Measurements from ENCODE around the gene TOP3B.

The TOP3B gene

DNA sequence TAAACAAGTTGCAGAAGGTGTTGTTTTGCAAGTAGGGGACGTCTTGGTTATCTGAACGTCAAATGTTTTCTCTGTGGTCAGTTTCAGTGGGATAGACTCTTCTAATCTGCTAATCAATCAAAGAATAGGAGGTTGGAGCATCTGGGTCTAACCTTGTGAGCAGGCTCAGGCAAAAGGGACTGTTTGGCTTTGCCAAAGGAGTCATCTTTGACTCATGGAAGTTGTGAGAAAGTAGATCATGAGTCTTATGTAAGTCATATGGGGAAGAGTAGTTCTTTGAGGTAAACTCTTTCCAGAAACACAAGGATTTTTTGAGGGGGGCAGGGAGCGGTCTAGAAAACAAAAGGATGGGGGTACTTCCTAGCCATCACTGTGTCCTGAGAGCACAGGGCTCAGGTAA is 27.1 kb upstream of the TOP3B start:
- Histone ChIP-seq H3K9ac (ENCODE audit: low read depth, low read length) (no peak overlapping the region), H3K27me3 (ENCODE audit: insufficient read depth, low read length) (peaks cover 82% of the 10 kb centered on the region)
- 83% methylated on average over 3 of the region's 3 CpGs for WGBS

DNA sequence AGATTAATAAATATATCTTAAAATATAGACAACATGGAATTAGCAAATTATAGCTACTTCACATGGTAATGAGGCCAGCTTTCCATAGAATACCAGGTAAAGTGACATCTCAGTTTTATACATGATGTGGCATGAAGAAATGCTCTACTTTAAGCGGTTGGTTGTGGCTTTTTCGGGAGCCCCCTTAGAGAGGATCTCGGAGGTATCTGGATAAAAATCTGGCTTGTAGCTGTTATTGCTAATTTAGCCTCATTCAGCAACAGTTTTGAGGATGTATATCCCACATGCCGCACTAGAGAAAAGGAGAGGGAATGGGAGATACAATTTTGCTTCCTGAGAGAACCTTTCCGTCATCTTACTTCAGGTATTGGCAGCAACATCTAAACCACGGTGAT is 24.0 kb upstream of the TOP3B start:
- no peak overlapping the region for H3K9ac ChIP-seq (ENCODE audit: low read depth, low read length)
- H3K27me3 ChIP-seq (ENCODE audit: insufficient read depth, low read length), result peaks cover 89% of the 10 kb centered on the region
- 93% methylated on average over 6 of the region's 6 CpGs for WGBS
- no peak overlapping the region for H3K4me3 ChIP-seq (ENCODE audit: low read length)
- no peaks in the 10 kb centered on the region for H3K9me3 ChIP-seq (ENCODE audit: insufficient read depth, low read depth, low read length)
- H3K27ac ChIP-seq (ENCODE audit: low read depth, low read length), result no peak overlapping the region
- H3K4me1 ChIP-seq (ENCODE audit: insufficient read depth, low read length), result peaks cover 10% of the 10 kb centered on the region; the same call in 1 of the 2 replicates
- H3K36me3 ChIP-seq (ENCODE audit: insufficient read depth, low read length), result no peaks in the 10 kb centered on the region

More for the DNA sequence above, 27.1 kb upstream of the TOP3B start:
- H3K9me3 ChIP-seq (ENCODE audit: insufficient read depth, low read depth, low read length), result peaks cover 5% of the 10 kb centered on the region
- no peak overlapping the region for H3K4me3 ChIP-seq (ENCODE audit: low read length)
- no peaks in the 10 kb centered on the region for H3K36me3 ChIP-seq (ENCODE audit: insufficient read depth, low read length)
- peaks cover 10% of the 10 kb centered on the region; the same call in 1 of the 2 replicates for H3K4me1 ChIP-seq (ENCODE audit: insufficient read depth, low read length)
- H3K27ac ChIP-seq (ENCODE audit: low read depth, low read length), result no peak overlapping the region

DNA sequence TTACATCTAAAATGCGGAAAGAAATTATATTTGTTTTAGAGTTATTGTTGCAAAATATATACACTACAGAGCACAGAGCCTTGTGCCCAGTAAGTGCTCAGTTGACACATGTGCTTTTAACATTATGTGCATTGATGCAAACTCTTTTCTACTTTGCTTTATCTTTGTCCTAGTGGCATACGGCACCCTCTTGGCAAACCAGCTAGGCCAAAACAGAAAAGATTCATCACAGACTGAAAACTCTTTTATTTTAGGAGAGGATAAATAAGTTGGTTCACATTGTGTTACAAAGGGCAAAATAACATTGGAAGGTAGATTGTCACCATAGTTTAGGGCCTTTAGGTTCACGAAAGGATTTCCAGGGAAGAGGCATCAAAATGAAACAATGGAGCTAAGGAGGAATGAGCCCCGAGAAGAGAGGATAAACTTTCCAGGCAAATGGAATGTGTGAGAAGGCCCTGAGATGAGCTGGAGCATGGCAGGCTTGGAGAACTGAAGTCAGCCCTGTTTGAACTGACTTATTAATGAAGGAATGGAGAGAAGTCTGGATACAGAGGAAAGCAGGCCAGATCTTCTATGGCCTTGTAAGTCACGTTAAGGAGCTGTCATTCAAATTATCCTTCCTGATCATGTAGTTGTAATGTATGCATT is 23.5 kb upstream of the TOP3B start:
- H3K36me3 ChIP-seq (ENCODE audit: insufficient read depth, low read length), result no peaks in the 10 kb centered on the region
- no peak overlapping the region for H3K27ac ChIP-seq (ENCODE audit: low read depth, low read length)
- H3K27me3 ChIP-seq (ENCODE audit: insufficient read depth, low read length), result peaks cover 90% of the 10 kb centered on the region
- peaks cover 10% of the 10 kb centered on the region; the same call in 1 of the 2 replicates for H3K4me1 ChIP-seq (ENCODE audit: insufficient read depth, low read length)
- H3K9me3 ChIP-seq (ENCODE audit: insufficient read depth, low read depth, low read length), result no peaks in the 10 kb centered on the region
- H3K9ac ChIP-seq (ENCODE audit: low read depth, low read length), result no peak overlapping the region
- no peak overlapping the region for H3K4me3 ChIP-seq (ENCODE audit: low read length)
- 85% methylated on average over 4 of the region's 5 CpGs for WGBS

DNA sequence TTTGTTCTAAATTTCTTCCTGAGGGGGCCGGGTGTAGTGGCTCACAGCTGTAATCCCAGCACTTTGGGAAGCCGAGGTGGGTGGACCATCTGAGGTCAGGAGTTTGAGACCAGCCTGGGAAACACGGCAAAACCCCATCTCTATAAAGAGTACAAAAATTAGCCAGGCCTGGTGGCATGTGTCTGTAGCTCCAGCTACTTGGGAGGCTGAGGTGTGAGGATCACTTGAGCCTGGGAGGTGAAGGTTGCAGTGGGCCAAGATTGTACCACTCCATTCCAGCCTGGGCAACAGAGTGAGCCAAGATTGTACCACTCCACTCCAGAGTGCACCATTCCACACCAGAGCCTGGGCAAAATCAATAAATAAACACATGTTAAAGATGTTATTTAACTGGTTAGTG is 20.6 kb upstream of the TOP3B start:
- no peaks in the 10 kb centered on the region for H3K4me1 ChIP-seq (ENCODE audit: insufficient read depth, low read length)
- no peaks in the 10 kb centered on the region for H3K9me3 ChIP-seq (ENCODE audit: insufficient read depth, low read depth, low read length)
- no peaks in the 10 kb centered on the region for H3K36me3 ChIP-seq (ENCODE audit: insufficient read depth, low read length)
- H3K4me3 ChIP-seq (ENCODE audit: low read length), result no peak overlapping the region
- peaks cover 93% of the 10 kb centered on the region for H3K27me3 ChIP-seq (ENCODE audit: insufficient read depth, low read length)
- no peak overlapping the region for H3K27ac ChIP-seq (ENCODE audit: low read depth, low read length)
- WGBS, result 96% methylated on average over 3 of the region's 3 CpGs
- no peak overlapping the region for H3K9ac ChIP-seq (ENCODE audit: low read depth, low read length)

DNA sequence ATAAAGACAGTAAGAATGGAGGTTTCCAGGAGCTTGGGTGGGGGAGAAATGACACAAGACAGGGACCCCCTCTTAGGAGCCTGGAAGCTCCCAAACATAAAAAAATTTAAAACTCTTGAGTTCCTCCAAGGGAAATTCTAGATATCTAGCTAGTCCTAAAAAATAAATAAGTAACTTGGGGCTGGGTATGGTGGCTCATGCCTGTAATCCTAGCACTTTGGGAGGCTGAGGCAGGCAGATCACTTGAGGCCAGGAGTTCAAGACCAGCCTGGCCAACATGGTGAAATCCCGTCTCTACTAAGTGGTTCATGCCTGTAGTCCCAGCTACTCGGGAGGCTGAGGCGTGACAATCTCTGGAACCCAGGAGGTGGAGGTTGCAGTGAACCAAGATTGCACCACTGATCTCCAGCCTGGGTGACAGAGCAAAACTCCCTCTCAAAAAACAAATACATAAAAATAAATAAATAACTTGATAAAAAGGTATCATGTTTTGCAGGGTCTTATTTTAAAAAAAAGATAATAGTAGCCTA is 20.0 kb upstream of the TOP3B start:
- H3K4me3 ChIP-seq (ENCODE audit: low read length), result no peak overlapping the region
- H3K36me3 ChIP-seq (ENCODE audit: insufficient read depth, low read length), result no peaks in the 10 kb centered on the region
- H3K9me3 ChIP-seq (ENCODE audit: insufficient read depth, low read depth, low read length), result no peaks in the 10 kb centered on the region
- H3K9ac ChIP-seq (ENCODE audit: low read depth, low read length), result no peak overlapping the region
- WGBS, result 96% methylated on average over 3 of the region's 3 CpGs
- peaks cover 96% of the 10 kb centered on the region for H3K27me3 ChIP-seq (ENCODE audit: insufficient read depth, low read length)
- H3K4me1 ChIP-seq (ENCODE audit: insufficient read depth, low read length), result no peaks in the 10 kb centered on the region
- no peak overlapping the region for H3K27ac ChIP-seq (ENCODE audit: low read depth, low read length)

DNA sequence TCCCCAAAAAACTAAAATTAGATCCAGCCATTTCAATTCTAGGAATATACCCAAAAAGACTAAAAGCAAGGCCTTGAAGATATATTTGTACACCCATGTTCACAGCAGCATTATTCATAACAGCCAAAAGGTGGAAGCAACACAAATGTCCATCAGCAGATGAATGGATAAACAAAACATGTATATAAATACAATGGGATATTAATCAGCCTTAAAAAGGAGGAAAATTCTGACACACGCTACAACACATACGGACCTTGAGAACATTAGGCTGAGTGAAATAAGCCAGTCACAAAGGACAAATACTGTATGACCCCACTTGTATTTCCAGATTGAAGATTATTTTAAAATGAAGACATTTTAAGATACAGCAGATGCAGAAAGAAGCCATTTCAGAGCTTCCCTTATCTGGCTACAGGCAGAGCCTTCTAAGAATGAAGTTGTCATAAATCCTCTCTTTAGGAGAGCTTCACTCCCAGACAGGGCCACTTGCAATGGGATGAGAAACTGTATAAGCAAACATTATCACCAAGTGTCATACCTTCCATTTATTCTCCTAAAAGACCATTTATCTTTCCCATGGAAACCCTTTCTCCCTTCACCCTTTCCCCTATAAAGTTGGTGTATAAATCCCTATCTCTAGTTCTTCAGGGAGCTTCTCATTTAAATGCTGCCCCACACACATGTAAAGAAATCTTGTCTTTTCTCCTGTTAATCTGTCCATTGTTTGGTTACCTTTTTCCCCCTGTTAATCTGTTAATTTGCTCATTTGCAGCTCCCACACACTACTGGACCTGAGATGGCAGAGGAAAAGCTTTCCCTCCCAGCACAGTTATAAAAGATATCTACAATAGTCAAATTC is 19.3 kb upstream of the TOP3B start:
- H3K27ac ChIP-seq (ENCODE audit: low read depth, low read length), result no peak overlapping the region
- H3K4me1 ChIP-seq (ENCODE audit: insufficient read depth, low read length), result no peaks in the 10 kb centered on the region
- H3K9me3 ChIP-seq (ENCODE audit: insufficient read depth, low read depth, low read length), result no peaks in the 10 kb centered on the region
- no peak overlapping the region for H3K4me3 ChIP-seq (ENCODE audit: low read length)
- H3K27me3 ChIP-seq (ENCODE audit: insufficient read depth, low read length), result peaks cover 97% of the 10 kb centered on the region
- WGBS, result 90% methylated on average over 2 of the region's 2 CpGs
- no peaks in the 10 kb centered on the region for H3K36me3 ChIP-seq (ENCODE audit: insufficient read depth, low read length)
- H3K9ac ChIP-seq (ENCODE audit: low read depth, low read length), result no peak overlapping the region

DNA sequence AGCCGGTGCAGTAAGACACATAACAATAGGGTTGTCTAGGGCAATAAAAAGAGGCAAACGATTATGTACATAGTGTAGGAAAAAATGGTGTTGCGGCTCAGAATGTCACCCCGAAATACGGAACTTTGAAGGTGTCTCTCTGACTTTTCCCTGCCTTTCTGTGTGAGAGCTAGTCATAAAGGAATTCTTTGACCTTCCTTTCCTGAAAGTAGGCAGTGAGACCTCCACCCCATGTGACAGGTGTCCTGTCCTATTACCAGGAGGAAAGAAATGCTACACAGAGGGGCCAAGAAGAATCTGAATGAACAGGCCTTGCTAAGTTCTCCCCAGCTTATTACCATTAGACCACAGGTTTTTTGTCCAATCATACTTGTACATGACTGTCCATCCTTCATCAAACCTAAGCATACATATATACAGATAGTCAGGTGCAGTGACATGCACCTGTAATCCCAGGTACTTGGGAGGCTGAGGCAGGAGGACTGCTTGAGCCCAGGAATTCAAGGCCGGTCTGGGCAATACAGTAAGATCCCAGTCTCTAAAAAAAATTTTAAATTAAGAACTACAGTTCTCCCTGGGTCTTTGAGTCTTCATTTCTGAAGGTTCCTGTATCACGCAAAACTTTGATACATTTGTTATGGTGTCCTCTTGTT is 16.1 kb upstream of the TOP3B start:
- WGBS, result 92% methylated on average over 7 of the region's 7 CpGs
- Histone ChIP-seq H3K4me3 (ENCODE audit: low read length) (no peak overlapping the region), H3K27ac (ENCODE audit: low read depth, low read length) (no peak overlapping the region), H3K27me3 (ENCODE audit: insufficient read depth, low read length) (peaks cover 98% of the 10 kb centered on the region), H3K9me3 (ENCODE audit: insufficient read depth, low read depth, low read length) (no peaks in the 10 kb centered on the region), H3K36me3 (ENCODE audit: insufficient read depth, low read length) (no peaks in the 10 kb centered on the region), H3K4me1 (ENCODE audit: insufficient read depth, low read length) (no peaks in the 10 kb centered on the region), H3K9ac (ENCODE audit: low read depth, low read length) (no peak overlapping the region)

DNA sequence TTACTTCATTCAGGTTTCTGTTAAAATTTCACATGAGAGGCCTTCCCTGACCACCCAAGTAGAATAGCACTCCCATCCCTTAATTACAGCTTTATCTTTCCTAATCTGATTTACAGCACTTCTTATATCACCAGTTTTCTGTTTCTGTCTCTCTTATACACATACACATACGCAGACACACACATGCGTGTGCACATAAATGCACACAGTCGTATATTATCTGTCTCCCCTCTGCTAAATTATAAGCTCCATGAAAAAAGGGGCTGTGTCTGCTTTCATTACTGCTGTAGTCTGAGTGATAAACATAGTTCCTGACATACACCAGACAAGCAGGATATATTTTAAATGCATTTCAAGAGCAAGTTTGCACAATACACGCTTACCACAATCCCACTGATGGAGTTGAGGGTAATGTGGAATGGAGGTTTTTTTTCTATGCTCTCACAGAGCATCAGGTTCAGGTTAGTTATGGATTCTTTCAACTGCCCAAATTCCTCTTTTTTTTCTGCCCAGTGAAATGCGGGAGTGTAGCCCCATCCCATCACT is 13.7 kb upstream of the TOP3B start:
- Histone ChIP-seq H3K27me3 (ENCODE audit: insufficient read depth, low read length) (peaks cover 94% of the 10 kb centered on the region), H3K27ac (ENCODE audit: low read depth, low read length) (no peak overlapping the region), H3K4me1 (ENCODE audit: insufficient read depth, low read length) (no peaks in the 10 kb centered on the region), H3K4me3 (ENCODE audit: low read length) (no peak overlapping the region), H3K36me3 (ENCODE audit: insufficient read depth, low read length) (no peaks in the 10 kb centered on the region), H3K9ac (ENCODE audit: low read depth, low read length) (no peak overlapping the region), H3K9me3 (ENCODE audit: insufficient read depth, low read depth, low read length) (no peaks in the 10 kb centered on the region)
- WGBS, result 93% methylated on average over 4 of the region's 5 CpGs

DNA sequence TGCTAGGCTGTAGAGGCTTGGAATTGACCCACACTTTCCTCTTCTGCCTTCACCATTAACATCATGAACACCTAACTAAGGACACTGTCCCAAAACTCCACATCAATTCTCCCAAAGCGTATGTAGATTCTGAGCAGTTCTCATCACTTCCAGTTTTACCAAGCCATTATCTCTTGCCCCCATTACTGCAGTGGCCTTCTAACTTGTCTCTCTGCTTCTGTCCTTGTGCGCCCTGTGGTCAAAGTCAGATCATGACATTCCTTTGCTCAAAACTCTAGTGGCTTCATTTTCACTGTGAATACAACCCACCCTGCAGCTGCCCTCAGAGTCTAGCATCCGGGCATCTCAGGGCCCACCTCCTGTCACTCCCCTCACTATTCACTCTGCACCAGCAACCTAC is 13.1 kb upstream of the TOP3B start:
- Histone ChIP-seq H3K36me3 (ENCODE audit: insufficient read depth, low read length) (no peaks in the 10 kb centered on the region), H3K27ac (ENCODE audit: low read depth, low read length) (no peak overlapping the region), H3K4me1 (ENCODE audit: insufficient read depth, low read length) (no peaks in the 10 kb centered on the region), H3K9ac (ENCODE audit: low read depth, low read length) (no peak overlapping the region), H3K9me3 (ENCODE audit: insufficient read depth, low read depth, low read length) (no peaks in the 10 kb centered on the region), H3K27me3 (ENCODE audit: insufficient read depth, low read length) (peaks cover 94% of the 10 kb centered on the region), H3K4me3 (ENCODE audit: low read length) (no peak overlapping the region)
- WGBS, result 92% methylated on average over 3 of the region's 3 CpGs

DNA sequence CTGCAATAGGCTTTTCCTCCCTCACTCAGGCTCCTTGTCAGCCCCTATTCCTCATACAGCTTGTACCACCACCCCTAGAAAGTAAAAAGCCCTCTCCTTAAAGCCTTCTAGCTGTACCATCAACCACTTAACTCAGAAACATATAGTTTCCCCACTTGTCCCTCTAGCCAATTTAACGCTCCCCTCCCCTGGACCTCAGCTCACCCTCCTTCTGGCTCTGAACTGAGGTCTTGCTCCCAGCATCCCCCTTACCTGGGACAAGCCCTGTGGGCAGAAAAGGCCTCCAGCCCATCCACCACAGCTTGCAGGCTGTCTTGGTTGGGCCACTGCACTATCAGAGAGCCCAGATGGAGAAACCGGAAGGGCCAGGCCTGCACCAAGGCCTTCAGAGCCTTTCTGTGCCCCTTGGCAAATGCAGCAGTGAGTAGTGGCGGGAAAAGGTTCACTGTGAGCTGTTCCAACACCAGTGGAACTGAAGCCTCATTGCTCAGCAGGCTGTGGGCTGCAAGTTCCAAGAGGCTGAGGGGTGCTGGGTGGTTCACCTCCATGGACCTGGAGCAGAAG is 12.4 kb upstream of the TOP3B start:
- WGBS, result 88% methylated on average over 3 of the region's 3 CpGs
- no peaks in the 10 kb centered on the region for H3K9me3 ChIP-seq (ENCODE audit: insufficient read depth, low read depth, low read length)
- no peak overlapping the region for H3K4me3 ChIP-seq (ENCODE audit: low read length)
- H3K27ac ChIP-seq (ENCODE audit: low read depth, low read length), result no peak overlapping the region
- no peaks in the 10 kb centered on the region for H3K4me1 ChIP-seq (ENCODE audit: insufficient read depth, low read length)
- H3K36me3 ChIP-seq (ENCODE audit: insufficient read depth, low read length), result no peaks in the 10 kb centered on the region
- peaks cover 94% of the 10 kb centered on the region for H3K27me3 ChIP-seq (ENCODE audit: insufficient read depth, low read length)
- H3K9ac ChIP-seq (ENCODE audit: low read depth, low read length), result no peak overlapping the region

All from HUES64 (cell line).